ENCODE data around the gene ADIPOR2. TPM values are rescaled to one million over a fixed set of nuclear protein-coding genes. Genes with fewer than 3 reads are reported as not detected.

The ADIPOR2 gene
- total RNA-seq, 1 experiment from 2014 or later = 45.3 TPM

DNA sequence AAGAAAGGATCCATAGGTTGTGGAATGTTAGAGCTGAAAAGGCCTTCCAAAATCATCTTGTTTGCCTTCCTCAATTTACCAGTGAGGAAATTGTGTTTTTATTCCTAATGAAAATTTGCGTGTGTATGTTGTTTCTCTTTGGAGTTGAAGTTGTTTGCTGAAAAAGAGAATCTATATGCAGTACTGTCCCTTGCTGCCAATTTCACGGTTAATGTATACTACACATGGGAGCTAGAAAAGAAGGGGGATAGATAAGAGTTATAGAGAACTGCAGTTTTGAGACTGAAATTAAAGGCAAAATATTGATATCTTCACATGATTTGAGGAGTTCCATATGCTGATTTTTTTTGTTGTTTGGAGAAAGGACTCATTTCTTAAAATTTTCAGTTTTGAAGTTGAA is 67.5 kb downstream of the ADIPOR2 start:
- H3K18ac ChIP-seq (ENCODE audit: insufficient read length, low read depth, low read length) = no peak overlapping the region

More for the DNA sequence above, 67.5 kb downstream of the ADIPOR2 start:
- no peaks in the 10 kb centered on the region for H3K23me2 ChIP-seq (ENCODE audit: insufficient read length, low read depth, low read length, poor library complexity, severe bottlenecking)
- no peak overlapping the region for H3K23ac ChIP-seq (ENCODE audit: insufficient read length, low read depth, low read length)
- H2AK5ac ChIP-seq (ENCODE audit: insufficient read length, low read length) = no peak overlapping the region
- H3K79me2 ChIP-seq (ENCODE audit: insufficient read depth, low read length) = peaks cover 3% of the 10 kb centered on the region; the same call in 1 of the 2 replicates
- no peak for DNase-seq
- no peak overlapping the region for H3K14ac ChIP-seq (ENCODE audit: insufficient read depth, low read length)
- no peak overlapping the region for H2BK15ac ChIP-seq (ENCODE audit: low read depth, low read length)
- Mint-ChIP-seq H3K9me3 (no peaks in the 10 kb centered on the region), H3K4me1 (peaks cover 8 to 17% of the 10 kb centered on the region in 2 experiments), H3K4me3 (no peak overlapping the region), H3K36me3 (ENCODE audit: insufficient read depth in 1 of 3, low read depth in 3 of 3) (peaks cover 8 to 27% (median 15%) of the 10 kb centered on the region in 3 experiments; a peak in 6 of 7 replicates), H3K27ac (0 out of 7 replicates have a peak overlapping the region, but pooled peaks of 1 of the 3 experiments have one; percentile 59), H3K27me3 (ENCODE audit: low read depth) (no peaks in the 10 kb centered on the region)
- no peak overlapping the region for H3K27ac ChIP-seq (ENCODE audit: insufficient read length, low read depth, low read length)
- no peaks in the 10 kb centered on the region for H3K9me3 ChIP-seq (ENCODE audit: control insufficient read depth, low read depth, low read length)
- WGBS (ENCODE audit: extremely low coverage, insufficient read length, low lambda C conversion rate) = no CpG with 5 or more reads among the region's 2 CpGs
- H3K79me1 ChIP-seq (ENCODE audit: insufficient read depth, low read depth, low read length, poor library complexity, severe bottlenecking) = no peaks in the 10 kb centered on the region
- H2BK5ac ChIP-seq (ENCODE audit: insufficient read length, low read length) = no peak overlapping the region
- H4K91ac ChIP-seq (ENCODE audit: insufficient read length, low read depth, low read length) = no peak overlapping the region
- no peak overlapping the region for H3K56ac ChIP-seq (ENCODE audit: insufficient read length, low read depth, low read length)
- H3K27me3 ChIP-seq (ENCODE audit: insufficient read depth, low read length) = no peaks in the 10 kb centered on the region
- H3K4me1 ChIP-seq (ENCODE audit: insufficient read depth, low read length) = no peaks in the 10 kb centered on the region
- no peak overlapping the region for H2AFZ ChIP-seq (ENCODE audit: low read length)
- H2BK12ac ChIP-seq (ENCODE audit: insufficient read length, low read depth, low read length) = no peak overlapping the region
- no peak for TF ChIP-seq CTCF (conservative IDR thresholded peaks at IDR 0.05)
- no peak overlapping the region for H2BK120ac ChIP-seq (ENCODE audit: low read depth, low read length, poor library complexity, severe bottlenecking)
- H3K4ac ChIP-seq (ENCODE audit: low read depth, low read length) = no peak overlapping the region
- H4K20me1 ChIP-seq (ENCODE audit: control insufficient read depth, insufficient read depth, insufficient read length) = no peaks in the 10 kb centered on the region
- H3K9ac ChIP-seq (ENCODE audit: extremely low read depth, insufficient read length, low read length) = no peak overlapping the region
- H2BK20ac ChIP-seq (ENCODE audit: low read depth, low read length, poor library complexity, severe bottlenecking) = no peak overlapping the region
- H4K8ac ChIP-seq (replicated peaks; ENCODE audit: insufficient read length, low read depth, low read length) = no peak overlapping the region
- no peak overlapping the region for H3T11ph ChIP-seq (ENCODE audit: low read length)
- H4K5ac ChIP-seq (ENCODE audit: insufficient read length, low read depth, low read length) = no peak overlapping the region
- H3K4me2 ChIP-seq (ENCODE audit: insufficient read depth, insufficient read length, low read length) = no peak overlapping the region
